HL-60 (cell line): ENCODE data around the gene ZP2.

ENCODE experiments used
- POLR2AphosphoS5 ChIP-seq: IDR thresholded peaks from 2 replicates; pipeline ENCODE4 v1.6.1; 2012; ENCODE audit warnings: low read depth
- SPI1 ChIP-seq: IDR thresholded peaks from 2 replicates; pipeline ENCODE4 v1.6.1; 2012; ENCODE audit warnings: low read depth, mild to moderate bottlenecking, borderline replicate concordance
- TF ChIP-seq, protein P1 (sequence below): IDR thresholded peaks from one replicate; pipeline ENCODE4 v1.5.1; 2011; ENCODE audit warnings: low read length, control low read depth, inconsistent platforms; ENCODE audit not compliant: insufficient read depth

GRCh38 chr16:21184834-21185233 is 26.5 kb downstream of the ZP2 start:
- TF ChIP-seq, protein P1, sequence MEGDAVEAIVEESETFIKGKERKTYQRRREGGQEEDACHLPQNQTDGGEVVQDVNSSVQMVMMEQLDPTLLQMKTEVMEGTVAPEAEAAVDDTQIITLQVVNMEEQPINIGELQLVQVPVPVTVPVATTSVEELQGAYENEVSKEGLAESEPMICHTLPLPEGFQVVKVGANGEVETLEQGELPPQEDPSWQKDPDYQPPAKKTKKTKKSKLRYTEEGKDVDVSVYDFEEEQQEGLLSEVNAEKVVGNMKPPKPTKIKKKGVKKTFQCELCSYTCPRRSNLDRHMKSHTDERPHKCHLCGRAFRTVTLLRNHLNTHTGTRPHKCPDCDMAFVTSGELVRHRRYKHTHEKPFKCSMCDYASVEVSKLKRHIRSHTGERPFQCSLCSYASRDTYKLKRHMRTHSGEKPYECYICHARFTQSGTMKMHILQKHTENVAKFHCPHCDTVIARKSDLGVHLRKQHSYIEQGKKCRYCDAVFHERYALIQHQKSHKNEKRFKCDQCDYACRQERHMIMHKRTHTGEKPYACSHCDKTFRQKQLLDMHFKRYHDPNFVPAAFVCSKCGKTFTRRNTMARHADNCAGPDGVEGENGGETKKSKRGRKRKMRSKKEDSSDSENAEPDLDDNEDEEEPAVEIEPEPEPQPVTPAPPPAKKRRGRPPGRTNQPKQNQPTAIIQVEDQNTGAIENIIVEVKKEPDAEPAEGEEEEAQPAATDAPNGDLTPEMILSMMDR, result no peak
- TF ChIP-seq POLR2AphosphoS5 (no peak), SPI1 (no peak)
